AG04449 (cell line): Measurements from ENCODE around the gene POLR3H.

Experiments
- CTCF ChIA-PET: fragments of 350-600 bp; formaldehyde crosslinking; extraction: SDS; loops from one replicate; lab custom pipeline; 2021; ENCODE audit warnings: antibody characterized with exemption; lab: Yijun Ruan, JAX
- POLR2A ChIA-PET: fragments of 400-600, 350-600 bp; formaldehyde crosslinking; extraction: SDS; loops from one replicate; lab custom pipeline; 2020; ENCODE audit warnings: antibody characterized with exemption, inconsistent platforms; lab: Yijun Ruan, JAX
- DNase-seq: peaks from one replicate; pipeline ENCODE4 v3.0.0-alpha.2; 2010; ENCODE audit warnings: low read depth, low spot score
- H3K4me3 ChIP-seq: 2 replicates; pipeline ENCODE4 v1.5.1; 2011; ENCODE audit warnings: low read depth, mild to moderate bottlenecking, control low read depth, low read length
- TF ChIP-seq, protein P1 (sequence below): IDR thresholded peaks from one replicate; pipeline ENCODE4 v1.5.1; 2011; ENCODE audit warnings: mild to moderate bottlenecking, moderate library complexity, low read length, control low read depth, inconsistent platforms; ENCODE audit not compliant: insufficient read depth; ENCODE audit errors: missing control alignments

The POLR3H gene

DNA sequence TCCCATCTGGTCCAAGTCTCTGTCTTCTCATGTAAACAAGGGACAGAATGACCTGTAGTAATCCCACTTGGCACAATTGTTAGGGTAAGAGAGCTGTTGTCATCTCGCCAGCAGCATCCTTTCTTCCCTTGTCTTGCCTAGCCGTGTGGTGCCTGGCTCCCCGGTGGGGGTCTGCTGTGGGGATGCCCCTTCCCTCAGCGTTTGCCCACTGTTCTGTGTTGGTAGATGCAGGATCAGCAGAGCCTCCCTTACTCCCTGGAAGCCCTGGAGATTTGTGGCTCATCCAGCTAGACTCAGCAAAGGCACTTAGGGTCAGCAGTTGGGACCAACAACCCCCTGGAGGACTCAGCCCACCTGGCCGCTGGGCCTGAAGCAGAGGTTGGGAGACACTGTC, 62.3 kb downstream of the POLR3H start:
- no peak overlapping the region for H3K4me3 ChIP-seq
- ChIA-PET POLR2A (no interaction called here), CTCF (interaction anchor here (0.6 to 2.6 kb wide), 5 partner anchors 10 to 106 kb away, joined by 3 to 15 read pairs (median 8); no protein-coding TSS in a partner anchor)
- DNase-seq = no peak
- TF ChIP-seq, protein P1, sequence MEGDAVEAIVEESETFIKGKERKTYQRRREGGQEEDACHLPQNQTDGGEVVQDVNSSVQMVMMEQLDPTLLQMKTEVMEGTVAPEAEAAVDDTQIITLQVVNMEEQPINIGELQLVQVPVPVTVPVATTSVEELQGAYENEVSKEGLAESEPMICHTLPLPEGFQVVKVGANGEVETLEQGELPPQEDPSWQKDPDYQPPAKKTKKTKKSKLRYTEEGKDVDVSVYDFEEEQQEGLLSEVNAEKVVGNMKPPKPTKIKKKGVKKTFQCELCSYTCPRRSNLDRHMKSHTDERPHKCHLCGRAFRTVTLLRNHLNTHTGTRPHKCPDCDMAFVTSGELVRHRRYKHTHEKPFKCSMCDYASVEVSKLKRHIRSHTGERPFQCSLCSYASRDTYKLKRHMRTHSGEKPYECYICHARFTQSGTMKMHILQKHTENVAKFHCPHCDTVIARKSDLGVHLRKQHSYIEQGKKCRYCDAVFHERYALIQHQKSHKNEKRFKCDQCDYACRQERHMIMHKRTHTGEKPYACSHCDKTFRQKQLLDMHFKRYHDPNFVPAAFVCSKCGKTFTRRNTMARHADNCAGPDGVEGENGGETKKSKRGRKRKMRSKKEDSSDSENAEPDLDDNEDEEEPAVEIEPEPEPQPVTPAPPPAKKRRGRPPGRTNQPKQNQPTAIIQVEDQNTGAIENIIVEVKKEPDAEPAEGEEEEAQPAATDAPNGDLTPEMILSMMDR = no peak

DNA sequence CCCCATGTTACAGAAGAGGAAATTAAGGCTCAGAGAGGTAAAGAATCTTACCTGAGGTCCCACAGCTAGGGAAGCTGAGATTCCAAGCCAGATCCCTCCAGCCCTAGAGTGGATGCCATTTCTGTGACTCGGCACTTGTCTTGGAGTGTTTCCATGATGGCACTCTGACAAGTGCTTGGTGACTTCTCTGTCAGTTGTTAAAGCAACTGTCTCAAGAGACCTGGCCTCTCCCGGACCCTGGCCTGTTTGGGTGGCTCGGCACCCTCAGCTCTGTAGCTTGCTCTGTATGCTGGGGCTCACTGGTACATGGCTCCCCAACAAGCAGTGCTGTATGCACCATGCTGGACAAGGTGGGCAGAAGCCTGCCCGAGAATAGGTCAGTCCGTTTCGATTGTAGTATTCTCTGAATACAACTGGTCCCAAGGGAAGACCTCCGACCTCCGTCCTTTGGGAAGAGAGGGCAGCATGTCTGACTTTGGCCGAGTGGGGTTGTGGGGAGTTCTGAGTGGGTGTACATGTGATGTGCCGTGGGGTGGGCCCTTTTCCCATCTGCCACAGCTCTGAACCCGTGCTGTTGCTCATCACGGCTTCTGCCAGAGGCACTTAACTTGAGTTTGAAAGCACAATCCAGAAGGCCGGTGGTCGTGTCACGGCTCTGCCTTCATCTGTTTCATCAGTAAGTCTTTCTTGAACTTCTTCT, 63.0 kb downstream of the POLR3H start:
- TF ChIP-seq, protein P1 = no peak
- ChIA-PET POLR2A (interaction anchor here (0.9 to 1.1 kb wide), 2 partner anchors 13 to 33 kb away, joined by 3 to 6 read pairs; partner anchors contain the start of genes ACO2 and PHF5A), CTCF (interaction anchor here (0.6 to 2.6 kb wide), 7 partner anchors 10 to 106 kb away, joined by 3 to 15 read pairs (median 5); no protein-coding TSS in a partner anchor)
- H3K4me3 ChIP-seq = no peak overlapping the region
- no peak for DNase-seq

DNA sequence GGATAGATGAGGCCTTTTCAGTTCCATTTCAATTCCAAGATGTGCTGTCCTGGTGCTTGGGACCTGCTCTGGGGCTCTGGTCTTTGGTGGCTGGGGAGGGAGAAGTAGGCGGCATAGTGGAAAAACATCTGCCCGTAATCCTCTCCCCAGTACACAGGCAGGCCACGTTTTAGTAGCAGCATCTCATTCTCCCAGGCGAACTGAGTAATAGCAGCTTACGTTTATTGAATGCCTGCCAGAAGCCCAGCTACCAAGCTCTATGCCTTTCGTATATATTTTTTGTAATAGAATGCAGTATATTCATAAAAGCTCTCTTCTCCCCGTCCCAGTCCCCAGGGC, 63.9 kb downstream of the POLR3H start:
- POLR2A ChIA-PET = interaction anchor here (0.9 to 1.1 kb wide), 3 partner anchors 12 to 34 kb away, joined by 3 to 6 read pairs (median 6); partner anchors contain the start of genes ACO2, PHF5A and TOB2
- H3K4me3 ChIP-seq = no peak overlapping the region
- TF ChIP-seq, protein P1 = no peak
- peak; percentile 67 for DNase-seq
- CTCF ChIA-PET = interaction anchor here (0.6 to 2.6 kb wide), 8 partner anchors 11 to 116 kb away, joined by 3 to 15 read pairs (median 4); no protein-coding TSS in a partner anchor

DNA sequence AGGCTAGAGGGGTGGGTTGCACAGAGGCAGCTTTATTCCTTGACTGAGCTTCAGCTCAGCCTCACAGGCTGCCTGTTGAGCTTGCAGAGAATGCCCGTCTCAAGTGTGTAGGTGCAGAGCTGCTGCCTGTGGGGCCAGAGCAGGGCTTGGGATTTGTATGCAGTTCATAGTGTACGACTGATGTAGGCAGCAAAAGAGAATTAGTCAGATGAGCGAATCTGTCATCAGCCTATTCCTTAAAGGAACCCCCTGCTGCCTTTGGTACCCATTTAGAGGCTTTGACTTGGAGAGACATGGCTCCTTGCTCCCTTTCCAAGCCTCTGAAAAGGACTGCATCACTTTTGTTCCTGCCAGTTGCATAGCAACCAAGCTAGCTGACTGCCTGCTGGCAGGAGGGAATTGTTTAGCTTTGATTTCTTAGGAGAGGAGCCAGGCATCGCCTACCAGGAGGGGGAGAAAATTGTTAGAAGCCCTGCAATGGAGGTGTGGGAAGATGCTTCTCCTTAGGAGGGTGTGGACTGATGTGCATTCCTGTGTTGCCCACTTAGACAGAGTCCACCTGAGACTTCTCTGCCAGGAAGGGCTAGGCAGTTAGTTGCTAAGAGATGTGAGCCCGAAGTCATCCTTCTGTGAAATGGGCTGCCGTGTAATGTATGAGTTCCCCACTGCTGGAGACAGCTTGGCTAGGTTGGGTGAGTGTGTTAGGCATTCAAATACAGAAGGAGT, 64.4 kb downstream of the POLR3H start:
- DNase-seq = no peak
- H3K4me3 ChIP-seq = no peak overlapping the region
- TF ChIP-seq, protein P1 = peak; percentile 4
- ChIA-PET POLR2A (interaction anchor here (1.1 to 1.4 kb wide), 3 partner anchors 11 to 33 kb away, joined by 3 to 6 read pairs (median 6); partner anchors contain the start of genes ACO2, PHF5A and TOB2), CTCF (interaction anchor here (0.7 to 3.8 kb wide), 6 partner anchors 9 to 117 kb away, joined by 3 to 21 read pairs (median 4); no protein-coding TSS in a partner anchor)

DNA sequence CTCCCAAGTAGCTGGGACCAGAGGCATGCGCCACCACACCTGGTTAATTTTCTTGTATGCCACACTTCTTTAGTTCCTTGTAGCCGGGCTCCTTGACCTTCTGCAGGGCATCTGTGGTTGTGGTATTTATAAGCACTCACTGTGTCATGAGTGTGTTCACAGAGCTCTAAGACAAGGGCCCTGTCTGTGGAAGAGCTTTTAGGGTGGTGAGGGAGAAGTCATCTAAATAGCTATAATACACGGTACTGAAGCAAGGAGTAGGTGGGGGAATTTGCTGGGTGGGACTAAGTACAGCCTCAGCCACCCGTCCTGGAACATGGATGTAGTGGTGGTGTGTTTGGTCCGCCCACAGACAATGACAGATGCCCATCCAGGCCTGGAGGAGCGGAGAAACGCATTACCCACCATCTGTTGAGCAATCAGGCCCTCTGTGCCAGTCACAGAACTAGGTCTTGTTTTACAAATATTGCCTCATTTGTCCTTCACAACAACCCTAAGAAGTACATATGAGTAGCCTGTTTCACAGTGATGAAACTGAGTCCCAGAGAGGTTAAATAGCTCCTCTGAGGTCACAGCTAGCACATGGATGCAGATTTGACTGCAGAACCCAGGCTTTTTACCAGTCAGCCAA, 65.3 kb downstream of the POLR3H start:
- ChIA-PET CTCF (interaction anchor here (1.1 to 3.8 kb wide), 5 partner anchors 10 to 118 kb away, joined by 3 to 21 read pairs (median 4); no protein-coding TSS in a partner anchor), POLR2A (interaction anchor here (1.4 to 2.3 kb wide), 2 partner anchors 10 to 32 kb away, joined by 3 to 8 read pairs; partner anchors contain the start of genes ACO2, PHF5A and TOB2)
- TF ChIP-seq, protein P1 = no peak
- DNase-seq = no peak
- no peak overlapping the region for H3K4me3 ChIP-seq
